H9 (cell line): ENCODE measurements around the gene ABLIM1. TPM values are rescaled to one million over a fixed set of nuclear protein-coding genes. Genes with fewer than 3 reads are reported as not detected.
A peak's percentile ranks its signal among the peaks of the same experiment; 100 is the strongest.

Source experiments
- DNase-seq: peaks from one replicate; pipeline ENCODE4 v3.0.0-alpha.2; 2017
- H2AFZ ChIP-seq: one replicate; pipeline ENCODE4 v1.6.1; 2013; ENCODE audit warnings: mild to moderate bottlenecking, low read length, control low read depth, moderate library complexity
- H2AK5ac ChIP-seq: 2 replicates; pipeline ENCODE4 v1.6.1; 2013; ENCODE audit warnings: low read length, control low read depth, mixed read lengths; ENCODE audit not compliant: insufficient read length
- H2BK120ac ChIP-seq: one replicate; pipeline ENCODE4 v1.6.1; 2013; ENCODE audit warnings: low read depth, mild to moderate bottlenecking, low read length, control low read depth, inconsistent platforms; ENCODE audit not compliant: poor library complexity, severe bottlenecking
- H2BK12ac ChIP-seq: 2 replicates; pipeline ENCODE4 v1.6.1; 2013; ENCODE audit warnings: low read length, control low read depth, mixed read lengths, low read depth; ENCODE audit not compliant: insufficient read length
- H2BK15ac ChIP-seq: 2 replicates; pipeline ENCODE4 v1.6.1; 2013; ENCODE audit warnings: low read depth, low read length, control low read depth
- H2BK20ac ChIP-seq: one replicate; pipeline ENCODE4 v1.6.1; 2013; ENCODE audit warnings: low read depth, mild to moderate bottlenecking, low read length, control low read depth, inconsistent platforms; ENCODE audit not compliant: poor library complexity, severe bottlenecking
- H2BK5ac ChIP-seq: 2 replicates; pipeline ENCODE4 v1.6.1; 2013; ENCODE audit warnings: low read length, control low read depth, mixed read lengths; ENCODE audit not compliant: insufficient read length
- H3K14ac ChIP-seq: 2 replicates; pipeline ENCODE4 v1.6.1; 2013; ENCODE audit warnings: low read length, control low read depth; ENCODE audit not compliant: insufficient read depth
- H3K18ac ChIP-seq: 2 replicates; pipeline ENCODE4 v1.6.1; 2013; ENCODE audit warnings: low read depth, mild to moderate bottlenecking, mixed read lengths, low read length, control low read depth; ENCODE audit not compliant: insufficient read length
- H3K23ac ChIP-seq: 2 replicates; pipeline ENCODE4 v1.6.1; 2013; ENCODE audit warnings: low read length, control low read depth, mixed read lengths, low read depth; ENCODE audit not compliant: insufficient read length
- H3K23me2 ChIP-seq: 2 replicates; pipeline ENCODE4 v1.6.1; 2013; ENCODE audit warnings: low read depth, mild to moderate bottlenecking, mixed read lengths, low read length, control low read depth; ENCODE audit not compliant: insufficient read length, poor library complexity, severe bottlenecking
- H3K27ac ChIP-seq: 2 replicates; pipeline ENCODE4 v1.5.1; 2013; ENCODE audit warnings: low read length, control low read depth, mixed read lengths, low read depth; ENCODE audit not compliant: insufficient read length
- H3K27me3 ChIP-seq: 2 replicates; pipeline ENCODE4 v1.6.1; 2013; ENCODE audit warnings: low read length, control low read depth, inconsistent platforms; ENCODE audit not compliant: insufficient read depth
- H3K4ac ChIP-seq: 2 replicates; pipeline ENCODE4 v1.6.1; 2013; ENCODE audit warnings: low read depth, mild to moderate bottlenecking, control low read depth, inconsistent platforms, low read length, moderate library complexity
- H3K4me1 ChIP-seq: 2 replicates; pipeline ENCODE4 v1.6.1; 2013; ENCODE audit warnings: low read length, control low read depth, inconsistent platforms; ENCODE audit not compliant: insufficient read depth
- H3K4me2 ChIP-seq: 2 replicates; pipeline ENCODE4 v1.6.1; 2013; ENCODE audit warnings: low read length, control low read depth, mixed read lengths; ENCODE audit not compliant: insufficient read length, insufficient read depth
- H3K56ac ChIP-seq: 2 replicates; pipeline ENCODE4 v1.6.1; 2013; ENCODE audit warnings: low read depth, mild to moderate bottlenecking, mixed read lengths, low read length, control low read depth; ENCODE audit not compliant: insufficient read length
- H3K79me1 ChIP-seq: 2 replicates; pipeline ENCODE4 v1.6.1; 2013; ENCODE audit warnings: low read depth, mild to moderate bottlenecking, moderate library complexity, low read length, control low read depth, inconsistent platforms; ENCODE audit not compliant: insufficient read depth, poor library complexity, severe bottlenecking
- H3K79me2 ChIP-seq: 2 replicates; pipeline ENCODE4 v1.6.1; 2013; ENCODE audit warnings: low read length, control low read depth, inconsistent platforms; ENCODE audit not compliant: insufficient read depth
- H3K9ac ChIP-seq: 2 replicates; pipeline ENCODE4 v1.6.1; 2013; ENCODE audit warnings: low read length, control low read depth, mixed read lengths; ENCODE audit not compliant: insufficient read length; ENCODE audit errors: extremely low read depth
- H3K9me3 ChIP-seq: one replicate; pipeline ENCODE4 v1.6.1; 2013; ENCODE audit warnings: low read depth, low read length, inconsistent platforms; ENCODE audit not compliant: control insufficient read depth
- H3T11ph ChIP-seq: one replicate; pipeline ENCODE4 v1.6.1; 2013; ENCODE audit warnings: mild to moderate bottlenecking, low read length, control low read depth, inconsistent platforms
- H4K20me1 ChIP-seq: one replicate; pipeline ENCODE4 v1.6.1; 2013; ENCODE audit not compliant: control insufficient read depth, insufficient read length, insufficient read depth
- H4K5ac ChIP-seq: 2 replicates; pipeline ENCODE4 v1.6.1; 2013; ENCODE audit warnings: low read depth, mild to moderate bottlenecking, mixed read lengths, low read length, control low read depth; ENCODE audit not compliant: insufficient read length
- H4K8ac ChIP-seq: replicated peaks from 2 replicates; pipeline ENCODE4 v1.6.1; 2013; ENCODE audit warnings: low read length, control low read depth, mixed read lengths, low read depth; ENCODE audit not compliant: insufficient read length
- H4K91ac ChIP-seq: 2 replicates; pipeline ENCODE4 v1.6.1; 2013; ENCODE audit warnings: low read depth, mild to moderate bottlenecking, moderate library complexity, mixed read lengths, low read length, control low read depth; ENCODE audit not compliant: insufficient read length
- H3K27ac Mint-ChIP-seq, 3 experiments: 2 replicates in 2 of 3; 3 replicates in 1 of 3; pipeline ENCODE4 v1.8.0; 2020 to 2021; ENCODE audit warnings: mixed read lengths in 3 of 3, mild to moderate bottlenecking in 1 of 3, moderate library complexity in 1 of 3
- H3K27me3 Mint-ChIP-seq: 2 replicates; pipeline ENCODE4 v1.8.0; 2021; ENCODE audit warnings: low read depth, mild to moderate bottlenecking, moderate library complexity, mixed read lengths
- H3K36me3 Mint-ChIP-seq, 3 experiments: 2 replicates in 2 of 3; 3 replicates in 1 of 3; pipeline ENCODE4 v1.8.0; 2020 to 2021; ENCODE audit warnings: low read depth in 3 of 3, mixed read lengths in 3 of 3; ENCODE audit not compliant: insufficient read depth in 1 of 3
- H3K4me1 Mint-ChIP-seq, 2 experiments: 2 replicates each; pipeline ENCODE4 v1.8.0; 2020; ENCODE audit warnings: mixed read lengths in 2 of 2
- H3K4me3 Mint-ChIP-seq, 2 experiments: 2 replicates in 1 of 2; 3 replicates in 1 of 2; pipeline ENCODE4 v1.8.0; 2020 to 2021; ENCODE audit warnings: mild to moderate bottlenecking in 2 of 2, mixed read lengths in 2 of 2, moderate library complexity in 1 of 2
- H3K9me3 Mint-ChIP-seq, 2 experiments: 2 replicates in 1 of 2; 3 replicates in 1 of 2; pipeline ENCODE4 v1.8.0; 2020; ENCODE audit warnings: mild to moderate bottlenecking in 2 of 2, mixed read lengths in 2 of 2, moderate library complexity in 1 of 2
- CTCF ChIP-seq: fragments of 200-600 bp; sonication (generic); conservative IDR thresholded peaks from 3 replicates; pipeline ENCODE4 v1.8.0; 2021; ENCODE audit warnings: antibody characterized with exemption, mild to moderate bottlenecking
- WGBS: extraction: QIAGEN DNeasy Blood & Tissue Kit; methylation state at CpG from one replicate; pipeline ENCODE4 v1.1.7; 2013; ENCODE audit warnings: missing lambda C conversion rate, low lambda C conversion rate, mixed read lengths; ENCODE audit not compliant: insufficient read length; ENCODE audit errors: extremely low coverage; 5-methylcytosine and 5-hydroxymethylcytosine counted together
- total RNA-seq: library from RNA; stranded (reverse); gene quantifications from 2 replicates; pipeline ENCODE4 v1.2.1, GENCODE V29; 2021

The ABLIM1 gene
- total RNA-seq, 1 experiment from 2014 or later, result 32.1 TPM

- no peak overlapping the region for H2BK12ac ChIP-seq
- H3K18ac ChIP-seq, result no peak overlapping the region
- no CpG with 5 or more reads among the region's 2 CpGs for WGBS
- no peak overlapping the region for H3K9ac ChIP-seq
- no peaks in the 10 kb centered on the region for H4K20me1 ChIP-seq
- no peak overlapping the region for H2BK120ac ChIP-seq
- no peaks in the 10 kb centered on the region for H3K9me3 ChIP-seq
- no peak overlapping the region for H2BK5ac ChIP-seq
- H2AFZ ChIP-seq, result no peak overlapping the region
- H3K9me3 Mint-ChIP-seq, result no peaks in the 10 kb centered on the region
- peaks cover 0 to 4% of the 10 kb centered on the region in 2 experiments; a peak in 2 of 4 replicates for H3K4me1 Mint-ChIP-seq
- H3T11ph ChIP-seq, result no peak overlapping the region
- no peaks in the 10 kb centered on the region for H3K27me3 Mint-ChIP-seq
- no peak overlapping the region for H3K4me3 Mint-ChIP-seq
- H3K27ac Mint-ChIP-seq, result peak overlapping the region in 1 of 3 experiments; percentile 70; a peak in 1 of 7 replicates
- no peaks in the 10 kb centered on the region for H3K27me3 ChIP-seq
- no peak overlapping the region for H3K4me2 ChIP-seq
- no peak for TF ChIP-seq CTCF
- H3K79me2 ChIP-seq, result no peaks in the 10 kb centered on the region
- no peak overlapping the region for H4K91ac ChIP-seq
- H3K79me1 ChIP-seq, result no peaks in the 10 kb centered on the region
- no peak overlapping the region for H3K56ac ChIP-seq
- no peak overlapping the region for H2AK5ac ChIP-seq
- no peaks in the 10 kb centered on the region for H3K36me3 Mint-ChIP-seq
- no peak overlapping the region for H3K4ac ChIP-seq
- no peak overlapping the region for H4K5ac ChIP-seq
- no peak overlapping the region for H4K8ac ChIP-seq
- no peak for DNase-seq
- H3K23ac ChIP-seq, result no peak overlapping the region
- H3K23me2 ChIP-seq, result no peaks in the 10 kb centered on the region
- no peak overlapping the region for H3K27ac ChIP-seq
- H2BK20ac ChIP-seq, result no peak overlapping the region
- no peaks in the 10 kb centered on the region for H3K4me1 ChIP-seq
- no peak overlapping the region for H2BK15ac ChIP-seq
- H3K14ac ChIP-seq, result no peak overlapping the region
Observed at GRCh38 chr10:114643158-114643557, 14.9 kb downstream of the ABLIM1 start.
